Measurements from ENCODE around the gene URI1.

DNA sequence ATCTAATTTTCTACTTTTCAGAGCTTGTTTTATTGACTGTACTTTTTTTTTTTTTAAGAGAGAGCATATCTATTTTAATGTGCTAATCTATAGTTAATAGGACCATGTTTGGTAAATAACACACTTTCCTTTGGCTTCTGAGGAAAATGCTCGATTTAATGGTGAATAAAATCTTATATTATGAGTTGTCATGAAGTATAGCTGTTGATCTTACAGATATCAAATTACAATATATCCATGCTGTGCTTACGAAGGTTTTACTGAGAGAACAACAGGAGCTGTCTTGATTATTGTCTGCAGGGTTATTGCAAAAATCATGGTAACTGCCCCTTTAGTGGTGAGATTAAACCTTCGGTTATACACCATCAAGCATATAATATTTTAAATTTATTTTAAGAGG, 29.6 kb downstream of the URI1 start:
- TF ChIP-seq, protein P1, sequence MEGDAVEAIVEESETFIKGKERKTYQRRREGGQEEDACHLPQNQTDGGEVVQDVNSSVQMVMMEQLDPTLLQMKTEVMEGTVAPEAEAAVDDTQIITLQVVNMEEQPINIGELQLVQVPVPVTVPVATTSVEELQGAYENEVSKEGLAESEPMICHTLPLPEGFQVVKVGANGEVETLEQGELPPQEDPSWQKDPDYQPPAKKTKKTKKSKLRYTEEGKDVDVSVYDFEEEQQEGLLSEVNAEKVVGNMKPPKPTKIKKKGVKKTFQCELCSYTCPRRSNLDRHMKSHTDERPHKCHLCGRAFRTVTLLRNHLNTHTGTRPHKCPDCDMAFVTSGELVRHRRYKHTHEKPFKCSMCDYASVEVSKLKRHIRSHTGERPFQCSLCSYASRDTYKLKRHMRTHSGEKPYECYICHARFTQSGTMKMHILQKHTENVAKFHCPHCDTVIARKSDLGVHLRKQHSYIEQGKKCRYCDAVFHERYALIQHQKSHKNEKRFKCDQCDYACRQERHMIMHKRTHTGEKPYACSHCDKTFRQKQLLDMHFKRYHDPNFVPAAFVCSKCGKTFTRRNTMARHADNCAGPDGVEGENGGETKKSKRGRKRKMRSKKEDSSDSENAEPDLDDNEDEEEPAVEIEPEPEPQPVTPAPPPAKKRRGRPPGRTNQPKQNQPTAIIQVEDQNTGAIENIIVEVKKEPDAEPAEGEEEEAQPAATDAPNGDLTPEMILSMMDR (IDR thresholded peaks at IDR 0.05), result no peak
- TF ChIP-seq POLR2AphosphoS5 (IDR thresholded peaks at IDR 0.05) (no peak), EP300 (IDR thresholded peaks at IDR 0.05) (no peak)
